GM23338 (cell line): ENCODE results near the gene ZFR. TPM values are rescaled to one million over a fixed set of nuclear protein-coding genes. Genes with fewer than 3 reads are reported as not detected.

Source experiments
- ATAC-seq: fragments of 200-7000 bp; cut with Tn5 transposase; 3 replicates; pipeline ENCODE4 v1.9.1; 2020
- DNase-seq: peaks from one replicate; pipeline ENCODE4 v3.0.0-alpha.2; 2015; ENCODE audit warnings: low spot score
- H2AFZ ChIP-seq: fragments of 200-600 bp; sonication (generic); 2 replicates; pipeline ENCODE4 v1.8.0; 2016; ENCODE audit warnings: antibody characterized with exemption, mild to moderate bottlenecking, moderate library complexity
- H3F3A ChIP-seq: fragments of 200-600 bp; sonication (generic); replicated peaks from 2 replicates; pipeline ENCODE4 v1.8.0; 2017; ENCODE audit warnings: antibody characterized with exemption, mixed run types, low read depth
- H3K27ac ChIP-seq: fragments of 200-600 bp; sonication (generic); 2 replicates; pipeline ENCODE4 v1.6.1; 2016; ENCODE audit warnings: low read depth
- H3K27me3 ChIP-seq: fragments of 200-600 bp; sonication (generic); 2 replicates; pipeline ENCODE4 v1.8.0; 2016; ENCODE audit warnings: mild to moderate bottlenecking, mixed run types, moderate library complexity; ENCODE audit not compliant: insufficient read depth
- H3K36me3 ChIP-seq: fragments of 200-600 bp; sonication (generic); 2 replicates; pipeline ENCODE4 v1.8.0; 2016; ENCODE audit warnings: mild to moderate bottlenecking; ENCODE audit not compliant: insufficient read depth
- H3K4me1 ChIP-seq: fragments of 200-600 bp; sonication (generic); 2 replicates; pipeline ENCODE4 v1.8.0; 2016; ENCODE audit warnings: mild to moderate bottlenecking, moderate library complexity; ENCODE audit not compliant: insufficient read depth
- H3K4me2 ChIP-seq: fragments of 200-600 bp; sonication (generic); 2 replicates; pipeline ENCODE4 v1.7.1; 2017; ENCODE audit warnings: mixed run types
- H3K4me3 ChIP-seq: fragments of 200-600 bp; sonication (generic); 2 replicates; pipeline ENCODE4 v1.6.1; 2016; ENCODE audit warnings: mixed run types
- H3K79me2 ChIP-seq: fragments of 200-600 bp; sonication (generic); replicated peaks from 2 replicates; pipeline ENCODE4 v1.8.0; 2017; ENCODE audit warnings: mild to moderate bottlenecking; ENCODE audit not compliant: insufficient read depth
- H3K9me2 ChIP-seq: fragments of 200-600 bp; sonication (generic); 2 replicates; pipeline ENCODE4 v1.8.0; 2017; ENCODE audit not compliant: insufficient read depth
- H4K20me1 ChIP-seq: fragments of 200-600 bp; sonication (generic); replicated peaks from 2 replicates; pipeline ENCODE4 v1.8.0; 2017; ENCODE audit warnings: mild to moderate bottlenecking; ENCODE audit not compliant: insufficient read depth
- H3K27ac Mint-ChIP-seq: 2 replicates; pipeline ENCODE4 v1.8.0; 2020; ENCODE audit warnings: inconsistent platforms, mild to moderate bottlenecking, moderate library complexity, mixed read lengths
- H3K27me3 Mint-ChIP-seq: 3 replicates; pipeline ENCODE4 v1.8.0; 2022; ENCODE audit warnings: low read depth, mild to moderate bottlenecking, moderate library complexity, mixed read lengths, inconsistent platforms; ENCODE audit not compliant: insufficient read depth, poor library complexity
- H3K36me3 Mint-ChIP-seq: 3 replicates; pipeline ENCODE4 v1.8.0; 2021; ENCODE audit warnings: low read depth, mild to moderate bottlenecking, inconsistent platforms, moderate library complexity, mixed read lengths
- H3K4me1 Mint-ChIP-seq: 3 replicates; pipeline ENCODE4 v1.8.0; 2020; ENCODE audit warnings: mild to moderate bottlenecking, inconsistent platforms, mixed read lengths
- H3K4me3 Mint-ChIP-seq: 3 replicates; pipeline ENCODE4 v1.8.0; 2021; ENCODE audit warnings: moderate library complexity, mild to moderate bottlenecking, inconsistent platforms, mixed read lengths
- H3K9me3 Mint-ChIP-seq: 3 replicates; pipeline ENCODE4 v1.8.0; 2020; ENCODE audit warnings: moderate library complexity, mild to moderate bottlenecking, inconsistent platforms, mixed read lengths
- EZH2 ChIP-seq: fragments of 200-600 bp; sonication (generic); IDR thresholded peaks from one replicate; pipeline ENCODE4 v1.8.0; 2017; ENCODE audit warnings: antibody characterized with exemption, mild to moderate bottlenecking, low read depth; ENCODE audit not compliant: unreplicated experiment
- STAT1 ChIP-seq: IDR thresholded peaks from one replicate; pipeline ENCODE4 v1.6.1; 2016; ENCODE audit warnings: antibody characterized with exemption; ENCODE audit not compliant: unreplicated experiment
- ZNF331 ChIP-seq: fragments of 250-450 bp; sonication (Bioruptor Pico); IDR thresholded peaks from 2 replicates; pipeline ENCODE4 v1.5.0; 2020; ENCODE audit warnings: low read depth, mild to moderate bottlenecking, moderate library complexity
- polyA plus RNA-seq: library from polyadenylated mRNA; unstranded; fragments of >200 nt; fragmentation: Nextera tagmentation; extraction: Ambion mirVana; gene quantifications from 2 replicates; pipeline ENCODE4 v1.2.1, GENCODE V29; 2016
- total RNA-seq: library from RNA; depleted of rRNA; stranded (reverse); fragments of >200 nt; shearing (Covaris generic); gene quantifications from 2 replicates; pipeline ENCODE4 v1.2.3, GENCODE V29; 2014
- TF ChIP-seq, protein P1 (sequence below): fragments of 250-450 bp; sonication (Bioruptor Pico); IDR thresholded peaks from 2 replicates; pipeline ENCODE4 v1.5.0; 2020; ENCODE audit warnings: mild to moderate bottlenecking, moderate library complexity
- TF ChIP-seq, protein P2 (sequence below): IDR thresholded peaks from one replicate; pipeline ENCODE4 v1.6.1; 2018; ENCODE audit warnings: antibody characterized with exemption; ENCODE audit not compliant: unreplicated experiment

Gene ZFR
- total and polyA plus RNA-seq, 2 experiments from 2014 or later, result 92.4 to 103 TPM

DNA sequence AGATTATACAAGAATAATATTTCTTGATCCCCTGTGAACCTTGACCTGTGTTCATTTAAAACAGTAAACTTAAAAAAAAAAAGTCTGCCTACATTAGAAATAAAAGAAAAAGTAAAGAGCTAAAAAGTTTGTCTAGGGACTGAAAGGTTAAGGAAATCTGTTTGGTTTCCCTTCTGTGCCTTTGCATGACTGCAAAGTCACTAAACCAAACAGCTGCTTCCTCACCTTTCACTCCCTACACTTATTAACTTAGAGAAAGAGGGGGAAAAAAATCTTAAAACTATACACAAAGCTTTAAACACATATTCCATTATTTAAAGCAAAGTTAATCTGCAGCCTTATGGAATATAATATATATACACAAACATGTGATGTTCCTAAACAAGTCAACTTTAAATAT lies 65.1 kb downstream of the ZFR start:
- Histone ChIP-seq H3K4me2 (no peak overlapping the region), H3K79me2 (no peaks in the 10 kb centered on the region), H3K4me1 (no peaks in the 10 kb centered on the region), H3K27me3 (no peaks in the 10 kb centered on the region), H3K4me3 (no peak overlapping the region), H2AFZ (no peak overlapping the region), H3K27ac (no peak overlapping the region), H3K36me3 (peaks cover 30% of the 10 kb centered on the region; the same call in 1 of the 2 replicates), H3F3A (no peaks in the 10 kb centered on the region), H3K9me2 (no peaks in the 10 kb centered on the region), H4K20me1 (0 out of 2 replicates have a peak, but pooled peaks cover 3% of the 10 kb centered on the region)
- peaks cover 51% of the 10 kb centered on the region for H3K36me3 Mint-ChIP-seq
- H3K4me1 Mint-ChIP-seq, result no peaks in the 10 kb centered on the region
- no peak for DNase-seq
- H3K4me3 Mint-ChIP-seq, result no peak overlapping the region
- H3K9me3 Mint-ChIP-seq, result no peaks in the 10 kb centered on the region
- peaks cover 1% of the 10 kb centered on the region for H3K27me3 Mint-ChIP-seq
- no peak overlapping the region for H3K27ac Mint-ChIP-seq
- TF ChIP-seq EZH2, result no peak
- TF ChIP-seq, protein P1, sequence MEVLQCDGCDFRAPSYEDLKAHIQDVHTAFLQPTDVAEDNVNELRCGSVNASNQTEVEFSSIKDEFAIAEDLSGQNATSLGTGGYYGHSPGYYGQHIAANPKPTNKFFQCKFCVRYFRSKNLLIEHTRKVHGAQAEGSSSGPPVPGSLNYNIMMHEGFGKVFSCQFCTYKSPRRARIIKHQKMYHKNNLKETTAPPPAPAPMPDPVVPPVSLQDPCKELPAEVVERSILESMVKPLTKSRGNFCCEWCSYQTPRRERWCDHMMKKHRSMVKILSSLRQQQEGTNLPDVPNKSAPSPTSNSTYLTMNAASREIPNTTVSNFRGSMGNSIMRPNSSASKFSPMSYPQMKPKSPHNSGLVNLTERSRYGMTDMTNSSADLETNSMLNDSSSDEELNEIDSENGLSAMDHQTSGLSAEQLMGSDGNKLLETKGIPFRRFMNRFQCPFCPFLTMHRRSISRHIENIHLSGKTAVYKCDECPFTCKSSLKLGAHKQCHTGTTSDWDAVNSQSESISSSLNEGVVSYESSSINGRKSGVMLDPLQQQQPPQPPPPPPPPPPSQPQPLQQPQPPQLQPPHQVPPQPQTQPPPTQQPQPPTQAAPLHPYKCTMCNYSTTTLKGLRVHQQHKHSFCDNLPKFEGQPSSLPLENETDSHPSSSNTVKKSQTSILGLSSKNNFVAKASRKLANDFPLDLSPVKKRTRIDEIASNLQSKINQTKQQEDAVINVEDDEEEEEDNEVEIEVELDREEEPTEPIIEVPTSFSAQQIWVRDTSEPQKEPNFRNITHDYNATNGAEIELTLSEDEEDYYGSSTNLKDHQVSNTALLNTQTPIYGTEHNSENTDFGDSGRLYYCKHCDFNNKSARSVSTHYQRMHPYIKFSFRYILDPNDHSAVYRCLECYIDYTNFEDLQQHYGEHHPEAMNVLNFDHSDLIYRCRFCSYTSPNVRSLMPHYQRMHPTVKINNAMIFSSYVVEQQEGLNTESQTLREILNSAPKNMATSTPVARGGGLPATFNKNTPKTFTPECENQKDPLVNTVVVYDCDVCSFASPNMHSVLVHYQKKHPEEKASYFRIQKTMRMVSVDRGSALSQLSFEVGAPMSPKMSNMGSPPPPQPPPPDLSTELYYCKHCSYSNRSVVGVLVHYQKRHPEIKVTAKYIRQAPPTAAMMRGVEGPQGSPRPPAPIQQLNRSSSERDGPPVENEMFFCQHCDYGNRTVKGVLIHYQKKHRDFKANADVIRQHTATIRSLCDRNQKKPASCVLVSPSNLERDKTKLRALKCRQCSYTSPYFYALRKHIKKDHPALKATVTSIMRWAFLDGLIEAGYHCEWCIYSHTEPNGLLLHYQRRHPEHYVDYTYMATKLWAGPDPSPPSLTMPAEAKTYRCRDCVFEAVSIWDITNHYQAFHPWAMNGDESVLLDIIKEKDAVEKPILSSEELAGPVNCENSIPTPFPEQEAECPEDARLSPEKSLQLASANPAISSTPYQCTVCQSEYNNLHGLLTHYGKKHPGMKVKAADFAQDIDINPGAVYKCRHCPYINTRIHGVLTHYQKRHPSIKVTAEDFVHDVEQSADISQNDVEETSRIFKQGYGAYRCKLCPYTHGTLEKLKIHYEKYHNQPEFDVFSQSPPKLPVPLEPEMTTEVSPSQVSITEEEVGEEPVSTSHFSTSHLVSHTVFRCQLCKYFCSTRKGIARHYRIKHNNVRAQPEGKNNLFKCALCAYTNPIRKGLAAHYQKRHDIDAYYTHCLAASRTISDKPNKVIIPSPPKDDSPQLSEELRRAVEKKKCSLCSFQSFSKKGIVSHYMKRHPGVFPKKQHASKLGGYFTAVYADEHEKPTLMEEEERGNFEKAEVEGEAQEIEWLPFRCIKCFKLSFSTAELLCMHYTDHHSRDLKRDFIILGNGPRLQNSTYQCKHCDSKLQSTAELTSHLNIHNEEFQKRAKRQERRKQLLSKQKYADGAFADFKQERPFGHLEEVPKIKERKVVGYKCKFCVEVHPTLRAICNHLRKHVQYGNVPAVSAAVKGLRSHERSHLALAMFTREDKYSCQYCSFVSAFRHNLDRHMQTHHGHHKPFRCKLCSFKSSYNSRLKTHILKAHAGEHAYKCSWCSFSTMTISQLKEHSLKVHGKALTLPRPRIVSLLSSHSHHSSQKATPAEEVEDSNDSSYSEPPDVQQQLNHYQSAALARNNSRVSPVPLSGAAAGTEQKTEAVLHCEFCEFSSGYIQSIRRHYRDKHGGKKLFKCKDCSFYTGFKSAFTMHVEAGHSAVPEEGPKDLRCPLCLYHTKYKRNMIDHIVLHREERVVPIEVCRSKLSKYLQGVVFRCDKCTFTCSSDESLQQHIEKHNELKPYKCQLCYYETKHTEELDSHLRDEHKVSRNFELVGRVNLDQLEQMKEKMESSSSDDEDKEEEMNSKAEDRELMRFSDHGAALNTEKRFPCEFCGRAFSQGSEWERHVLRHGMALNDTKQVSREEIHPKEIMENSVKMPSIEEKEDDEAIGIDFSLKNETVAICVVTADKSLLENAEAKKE (CRISPR knock-in tag), result no peak
- TF ChIP-seq, protein P2, sequence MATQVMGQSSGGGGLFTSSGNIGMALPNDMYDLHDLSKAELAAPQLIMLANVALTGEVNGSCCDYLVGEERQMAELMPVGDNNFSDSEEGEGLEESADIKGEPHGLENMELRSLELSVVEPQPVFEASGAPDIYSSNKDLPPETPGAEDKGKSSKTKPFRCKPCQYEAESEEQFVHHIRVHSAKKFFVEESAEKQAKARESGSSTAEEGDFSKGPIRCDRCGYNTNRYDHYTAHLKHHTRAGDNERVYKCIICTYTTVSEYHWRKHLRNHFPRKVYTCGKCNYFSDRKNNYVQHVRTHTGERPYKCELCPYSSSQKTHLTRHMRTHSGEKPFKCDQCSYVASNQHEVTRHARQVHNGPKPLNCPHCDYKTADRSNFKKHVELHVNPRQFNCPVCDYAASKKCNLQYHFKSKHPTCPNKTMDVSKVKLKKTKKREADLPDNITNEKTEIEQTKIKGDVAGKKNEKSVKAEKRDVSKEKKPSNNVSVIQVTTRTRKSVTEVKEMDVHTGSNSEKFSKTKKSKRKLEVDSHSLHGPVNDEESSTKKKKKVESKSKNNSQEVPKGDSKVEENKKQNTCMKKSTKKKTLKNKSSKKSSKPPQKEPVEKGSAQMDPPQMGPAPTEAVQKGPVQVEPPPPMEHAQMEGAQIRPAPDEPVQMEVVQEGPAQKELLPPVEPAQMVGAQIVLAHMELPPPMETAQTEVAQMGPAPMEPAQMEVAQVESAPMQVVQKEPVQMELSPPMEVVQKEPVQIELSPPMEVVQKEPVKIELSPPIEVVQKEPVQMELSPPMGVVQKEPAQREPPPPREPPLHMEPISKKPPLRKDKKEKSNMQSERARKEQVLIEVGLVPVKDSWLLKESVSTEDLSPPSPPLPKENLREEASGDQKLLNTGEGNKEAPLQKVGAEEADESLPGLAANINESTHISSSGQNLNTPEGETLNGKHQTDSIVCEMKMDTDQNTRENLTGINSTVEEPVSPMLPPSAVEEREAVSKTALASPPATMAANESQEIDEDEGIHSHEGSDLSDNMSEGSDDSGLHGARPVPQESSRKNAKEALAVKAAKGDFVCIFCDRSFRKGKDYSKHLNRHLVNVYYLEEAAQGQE, result no peak
- no peak for TF ChIP-seq ZNF331 (CRISPR knock-in tag)
- no peak for TF ChIP-seq STAT1
- ATAC-seq, result no peak
